NCI-H460 (cell line): ENCODE measurements around the gene ATE1. TPM values are rescaled to one million over a fixed set of nuclear protein-coding genes. Genes with fewer than 3 reads are reported as not detected.

Source experiments
- DNase-seq: peaks from one replicate; pipeline ENCODE4 v3.0.0-alpha.2; 2016; ENCODE audit warnings: low read depth; ENCODE audit errors: extremely low read depth
- total RNA-seq: library from RNA; depleted of rRNA; stranded (reverse); fragments of >200 nt; shearing (Covaris generic); gene quantifications from 2 replicates; pipeline ENCODE4 v1.2.3, GENCODE V29; 2014

Gene ATE1
- total RNA-seq, 1 experiment from 2014 or later = 48.3 TPM

DNA sequence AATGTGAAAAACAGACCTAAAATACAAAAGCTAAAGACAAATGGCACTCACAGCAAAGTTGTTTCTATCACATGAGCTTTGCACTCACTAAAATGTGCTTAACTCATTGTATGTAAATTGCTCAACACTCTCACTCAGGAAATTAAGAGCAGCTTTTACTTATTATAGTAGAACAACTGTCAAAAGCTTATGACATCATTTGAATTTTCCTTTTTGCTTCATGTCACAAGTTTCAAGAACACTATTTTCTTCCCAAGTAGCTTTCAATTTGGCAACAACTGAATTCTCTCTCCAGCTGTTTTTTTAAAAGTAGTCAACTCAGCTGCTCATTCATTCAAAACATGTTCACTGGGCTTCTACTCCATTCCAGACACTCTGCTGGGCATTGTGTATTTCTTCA, 46.9 kb downstream of the ATE1 start:
- no peak for DNase-seq

GRCh38 chr10:121879476-121879875, 48.4 kb downstream of the ATE1 start:
- no peak for DNase-seq

DNA sequence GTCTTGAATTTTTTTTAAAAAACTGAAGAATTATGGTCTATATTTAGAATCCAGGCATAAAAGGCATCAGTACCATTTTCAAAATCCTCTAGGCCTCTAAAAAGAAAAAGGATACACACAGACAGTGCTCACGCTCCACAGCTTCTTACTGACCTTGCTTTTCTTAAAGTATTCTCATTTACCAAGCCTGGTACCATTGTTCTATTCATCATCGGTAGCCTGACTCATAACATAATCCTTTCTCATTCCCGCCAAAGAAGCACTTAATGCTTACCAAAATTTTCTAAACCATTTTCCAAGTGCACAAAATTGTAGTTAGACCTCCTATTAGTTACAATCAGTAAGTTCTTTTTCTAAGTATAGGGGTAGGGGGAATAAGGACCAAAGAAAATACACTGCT, 54.6 kb downstream of the ATE1 start:
- no peak for DNase-seq

DNA sequence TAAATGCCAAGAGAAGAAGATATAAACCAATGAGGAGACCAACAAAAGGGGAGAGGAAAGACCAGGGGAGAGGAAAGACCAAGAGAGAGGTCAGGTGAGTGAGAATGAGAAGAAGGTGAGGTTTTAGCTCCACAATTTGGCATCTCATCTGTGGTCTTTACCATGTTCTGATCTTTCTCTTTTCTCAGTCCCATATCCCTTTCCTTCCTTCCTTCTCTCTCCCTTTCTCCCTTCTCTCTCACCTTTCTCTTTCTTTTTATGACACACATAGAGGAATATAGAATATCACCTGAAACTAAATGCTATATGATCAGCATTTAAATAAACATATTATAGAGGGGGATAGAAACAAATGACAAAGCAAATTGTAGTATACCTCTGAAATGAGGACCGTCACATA, 57.4 kb downstream of the ATE1 start:
- no peak for DNase-seq

- no peak for DNase-seq
Measured at GRCh38 chr10:121865554-121865953, 62.3 kb downstream of the ATE1 start.

DNA sequence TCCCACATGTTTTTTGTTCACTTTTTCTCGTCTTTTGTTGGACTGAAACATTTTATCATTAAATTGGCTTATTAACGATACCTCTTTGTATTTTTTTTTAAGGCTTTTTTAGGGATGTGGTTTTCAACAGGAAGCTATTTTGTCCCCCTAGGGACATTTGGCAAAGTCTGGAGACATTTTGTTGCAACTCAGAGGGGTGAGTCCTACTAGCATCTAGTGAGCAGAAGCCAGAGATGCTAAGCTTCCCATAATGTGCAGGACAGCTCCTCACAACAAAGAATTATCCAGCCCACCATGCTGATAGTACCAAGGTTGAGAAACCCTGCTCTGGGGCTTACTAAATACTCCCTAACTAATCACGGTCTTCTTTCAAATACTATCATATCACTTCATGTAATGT, 63.2 kb downstream of the ATE1 start:
- DNase-seq = no peak

- DNase-seq = no peak
Measured at GRCh38 chr10:121864168-121864567, 63.7 kb downstream of the ATE1 start.

DNA sequence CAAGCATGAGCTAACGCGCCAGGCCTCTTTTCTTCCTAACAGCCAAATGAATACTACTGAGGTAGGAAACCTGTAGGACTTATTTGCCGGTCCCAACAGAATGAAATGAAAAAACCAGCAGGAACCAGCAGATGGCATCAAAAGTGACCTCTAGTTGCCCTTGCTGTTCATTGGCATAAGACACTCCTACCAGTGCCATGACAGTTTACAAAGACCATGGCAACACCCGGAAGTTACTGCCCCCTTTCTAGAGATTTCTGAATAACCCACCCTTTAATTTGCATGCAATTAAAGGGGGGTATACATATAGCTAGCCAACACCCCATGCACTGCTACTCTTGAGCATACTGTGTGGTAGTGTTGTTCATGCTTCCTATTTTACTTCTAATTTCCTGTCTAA, 65.2 kb downstream of the ATE1 start:
- no peak for DNase-seq

- no peak for DNase-seq
Measured at GRCh38 chr10:121862042-121862441, 65.8 kb downstream of the ATE1 start.

GRCh38 chr10:121860810-121861209, 67.0 kb downstream of the ATE1 start:
- no peak for DNase-seq

DNA sequence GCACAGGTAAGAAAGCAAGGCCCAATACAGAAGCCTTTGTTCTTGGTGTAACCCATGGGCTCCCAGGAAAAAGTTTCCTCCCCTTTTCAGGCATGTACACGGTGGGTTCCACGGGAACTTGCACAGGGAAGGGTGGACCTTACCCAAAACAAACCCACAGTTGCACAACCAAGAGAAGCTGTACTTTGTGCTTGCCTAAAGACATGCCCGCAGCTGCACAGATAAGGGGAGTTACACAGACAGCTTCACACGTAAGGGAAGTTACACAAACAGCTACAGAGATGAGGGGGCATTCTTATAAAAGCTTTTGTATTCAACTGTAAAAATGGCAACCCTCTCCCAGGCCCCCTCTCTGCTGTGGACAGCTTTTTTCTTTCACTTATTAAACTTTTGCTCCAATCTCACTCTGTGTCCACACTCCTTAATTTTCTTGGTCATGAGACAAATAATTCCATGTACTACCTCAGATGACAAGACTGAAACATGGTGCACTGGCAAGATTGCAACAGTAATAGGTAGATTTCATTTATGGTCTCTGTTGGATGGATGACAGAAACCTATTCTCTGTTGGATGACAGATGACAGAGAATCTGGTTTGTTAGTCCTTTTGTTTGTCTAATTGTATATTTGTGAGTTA, 72.9 kb downstream of the ATE1 start:
- no peak for DNase-seq

- DNase-seq = no peak
Measured at GRCh38 chr10:121853950-121854349, 73.9 kb downstream of the ATE1 start.

- no peak for DNase-seq
Measured at GRCh38 chr10:121851786-121852185, 76.0 kb downstream of the ATE1 start.

DNA sequence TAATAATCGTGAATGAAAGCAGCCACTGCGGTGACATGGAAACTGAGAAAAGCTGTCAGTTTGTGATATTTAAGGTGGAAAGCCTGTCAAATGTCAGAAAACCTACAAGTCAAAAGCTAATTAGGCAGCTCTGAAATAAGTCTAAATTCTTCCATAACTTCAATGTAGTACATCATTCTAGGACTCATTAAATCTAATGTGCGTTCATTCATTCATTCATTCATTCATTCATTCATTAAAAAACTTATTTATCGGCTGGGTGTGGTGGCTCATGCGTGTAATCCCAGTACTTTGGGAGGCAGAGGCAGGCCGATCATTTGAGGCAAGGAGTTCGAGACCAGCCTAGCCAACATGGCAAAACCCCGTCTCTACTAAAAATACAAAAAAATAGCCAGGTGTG, 79.7 kb downstream of the ATE1 start:
- DNase-seq = no peak

GRCh38 chr10:121846555-121846954, 81.3 kb downstream of the ATE1 start:
- no peak for DNase-seq

GRCh38 chr10:121845044-121845784, 82.6 kb downstream of the ATE1 start:
- DNase-seq = no peak

DNA sequence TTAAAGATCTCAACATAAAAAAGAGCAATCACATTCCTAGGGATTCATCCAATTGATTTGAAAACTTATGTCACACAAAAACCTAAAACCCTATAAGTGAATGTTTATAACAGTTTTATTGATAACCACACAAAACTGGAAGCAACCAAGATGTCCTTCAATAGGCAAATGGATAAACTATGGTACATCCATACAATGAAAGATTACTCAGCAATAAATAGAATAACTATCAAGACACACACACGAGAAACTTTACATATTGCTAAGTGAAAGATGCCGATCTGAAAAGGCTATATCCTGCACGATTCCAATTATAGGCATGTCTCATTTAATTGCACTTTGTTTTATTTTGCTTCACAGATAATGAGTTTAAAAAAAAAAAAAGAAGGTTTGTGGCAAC, 83.3 kb downstream of the ATE1 start:
- DNase-seq = no peak

GRCh38 chr10:121843379-121843778, 84.5 kb downstream of the ATE1 start:
- DNase-seq = no peak

GRCh38 chr10:121841862-121842261, 86.0 kb downstream of the ATE1 start:
- no peak for DNase-seq

GRCh38 chr10:121838931-121839330, 88.9 kb downstream of the ATE1 start:
- no peak for DNase-seq

- DNase-seq = no peak
Measured at GRCh38 chr10:121838149-121838548, 89.7 kb downstream of the ATE1 start.

- DNase-seq = no peak
Measured at GRCh38 chr10:121836171-121836570, 91.7 kb downstream of the ATE1 start.

- no peak for DNase-seq
Measured at GRCh38 chr10:121835376-121835775, 92.5 kb downstream of the ATE1 start.
